Activated CD4-positive, alpha-beta T cell treated with anti-CD3 and anti-CD28 coated beads for 1 hour (primary cell): ENCODE data around the gene GEMIN7.
"Not testable (repeated sequence)": the region's sequence is repeated elsewhere in the genome, so short reads cannot be mapped to it uniquely, and the experiment has no call there.

Source experiments
- DNase-seq: peaks from one replicate; pipeline ENCODE4 v3.0.0-alpha.2; 2020

GEMIN7 gene

DNA sequence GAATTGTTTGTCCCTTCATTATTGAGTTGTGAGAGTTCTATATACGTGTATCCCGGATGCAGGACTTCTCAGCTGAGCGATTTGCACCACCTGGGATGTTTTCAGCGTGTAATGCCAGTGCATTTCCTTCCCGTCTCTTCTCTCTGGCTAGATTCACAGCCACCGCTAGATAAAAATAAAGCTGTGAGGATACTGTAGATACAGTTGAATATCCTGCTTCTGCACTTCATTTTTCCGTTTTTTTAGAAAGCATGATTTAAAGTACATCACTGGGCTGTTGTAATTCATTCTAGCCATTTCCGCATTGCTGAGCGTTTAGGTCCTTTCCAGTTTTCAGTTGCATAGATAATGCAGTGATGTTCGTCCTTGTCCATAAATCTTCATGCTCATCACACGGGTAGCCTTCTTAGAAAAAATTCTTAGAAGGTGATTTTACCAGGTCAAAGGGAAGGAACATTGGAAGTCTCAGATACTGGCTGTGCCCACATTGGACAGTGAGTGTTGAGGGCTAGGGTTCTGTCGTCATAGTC is 28.6 kb downstream of the GEMIN7 start:
- DNase-seq: no peak

- DNase-seq: no peak
Measured at GRCh38 chr19:45110851-45111266, 31.8 kb downstream of the GEMIN7 start.

GRCh38 chr19:45112111-45112827 is 33.2 kb downstream of the GEMIN7 start:
- no peak for DNase-seq

- no peak for DNase-seq
Measured at GRCh38 chr19:45113628-45114027, 34.6 kb downstream of the GEMIN7 start.

DNA sequence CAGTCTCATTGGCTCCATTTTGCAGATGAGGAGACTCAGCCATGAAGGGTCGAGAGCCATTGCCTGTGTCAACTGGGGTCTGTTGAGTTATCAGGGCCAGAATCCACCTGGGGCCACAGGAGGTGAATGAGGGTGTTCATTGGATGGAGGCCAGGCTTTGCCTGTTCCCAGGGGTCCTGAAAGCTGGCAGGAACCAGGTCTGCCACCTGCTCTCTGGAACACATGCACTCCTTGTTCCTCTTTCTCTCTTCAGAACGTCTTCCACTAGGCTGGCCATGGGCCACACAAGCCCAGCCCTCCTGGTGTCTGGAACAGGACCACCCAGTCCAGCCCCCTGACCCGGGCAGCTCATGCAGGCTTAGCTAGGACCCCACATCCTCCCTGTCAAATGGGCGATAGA is 35.1 kb downstream of the GEMIN7 start:
- DNase-seq: no peak

GRCh38 chr19:45115809-45116615 is 37.0 kb downstream of the GEMIN7 start:
- no peak for DNase-seq

- DNase-seq: peak; percentile 13
Measured at GRCh38 chr19:45117167-45117594, 38.1 kb downstream of the GEMIN7 start.

DNA sequence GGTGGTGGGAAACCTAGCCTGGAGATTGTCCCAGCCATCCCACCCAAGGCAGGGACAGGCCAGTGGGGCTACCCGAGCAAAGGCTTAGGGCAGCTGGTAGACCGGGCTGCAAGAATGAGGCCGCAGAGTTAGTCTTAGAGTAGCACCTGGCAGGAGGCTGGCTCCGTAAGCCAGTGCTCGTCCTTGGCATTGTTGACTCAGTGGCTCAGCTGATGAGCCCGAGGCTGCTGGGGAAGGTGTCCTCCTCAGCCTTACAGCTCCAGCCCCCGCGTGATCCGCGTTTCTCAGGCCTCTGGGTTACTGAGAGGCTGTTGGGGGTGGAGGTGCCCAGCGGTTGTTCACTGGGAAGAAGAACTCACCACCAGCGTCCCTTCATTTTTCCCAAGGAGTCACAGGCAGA is 38.6 kb downstream of the GEMIN7 start:
- DNase-seq: no peak

DNA sequence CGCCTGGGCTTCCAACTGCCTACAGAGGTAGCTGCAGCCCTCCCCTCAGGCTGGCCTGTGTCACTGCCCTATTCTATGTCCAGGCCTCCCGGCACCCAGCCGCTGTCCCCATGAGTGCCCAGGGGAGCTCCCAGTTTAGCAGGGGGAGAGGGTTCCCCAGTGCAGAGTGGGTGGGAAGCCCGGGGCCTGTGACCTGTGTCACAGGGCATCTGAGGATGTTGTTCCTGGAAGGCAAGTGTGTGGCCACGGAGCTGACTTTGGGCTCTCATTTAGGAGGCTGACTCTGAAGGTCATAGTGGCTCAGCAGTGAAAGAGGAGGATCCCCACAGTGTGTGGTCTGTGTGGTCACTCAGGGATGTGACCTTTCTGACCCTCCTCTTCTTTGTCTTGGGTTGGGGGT is 39.0 kb downstream of the GEMIN7 start:
- no peak for DNase-seq

DNA sequence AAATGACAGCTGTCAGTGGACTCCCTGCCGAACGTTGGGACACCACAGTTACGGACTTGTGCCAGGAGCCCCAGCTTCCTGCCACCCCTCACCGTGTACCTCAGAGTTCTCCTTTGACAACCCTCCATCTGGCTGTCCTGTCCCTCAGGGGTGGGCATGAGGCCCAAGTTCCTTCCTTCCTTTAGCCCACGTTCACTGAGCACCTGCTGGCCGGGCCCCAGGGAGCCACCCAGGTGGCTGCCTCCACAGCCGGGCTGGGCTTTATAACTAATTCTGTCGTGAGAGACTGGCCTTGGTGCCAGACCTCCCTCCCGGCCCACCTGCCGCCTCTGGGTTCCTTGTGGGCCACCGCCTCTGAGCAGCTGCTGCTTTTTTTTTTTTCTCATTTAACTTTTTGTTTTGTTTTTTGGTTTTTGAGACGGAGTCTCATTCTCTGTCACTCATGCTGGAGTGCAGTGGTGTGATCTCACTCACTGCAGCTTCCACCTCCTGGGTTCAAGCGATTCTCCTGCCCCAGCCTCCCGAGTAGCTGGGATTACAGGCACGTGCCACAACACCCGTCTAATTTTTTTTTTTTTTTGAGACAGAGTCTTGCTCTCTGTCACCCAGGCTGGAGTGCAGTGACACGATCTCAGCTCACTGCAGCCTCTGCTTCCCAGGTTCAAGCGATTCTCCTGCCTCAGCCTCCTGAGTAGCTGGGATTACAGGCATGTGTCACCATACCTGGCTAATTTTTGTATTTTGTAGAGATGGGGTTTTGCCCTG is 39.7 kb downstream of the GEMIN7 start:
- not testable (repeated sequence) for DNase-seq

DNA sequence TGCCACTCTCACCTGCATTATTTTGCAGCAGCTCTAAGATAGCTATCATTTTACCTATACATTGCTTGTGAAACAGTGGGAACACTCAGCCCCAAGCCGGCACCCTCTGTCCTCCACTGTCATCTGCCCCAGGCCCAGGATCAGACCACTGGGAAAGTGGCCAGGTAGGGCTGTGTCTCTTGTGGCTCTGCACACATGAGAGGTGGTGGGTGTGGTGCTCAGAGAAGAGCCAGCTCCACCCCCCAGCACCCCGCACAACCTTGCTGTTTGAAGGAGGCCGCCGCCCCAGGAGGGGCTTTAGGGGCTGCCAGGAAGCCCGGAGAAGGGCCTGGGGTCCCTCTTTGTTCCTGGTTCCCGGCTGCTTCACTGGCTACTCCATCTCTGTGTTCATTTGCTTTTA is 40.5 kb downstream of the GEMIN7 start:
- DNase-seq: no peak

- DNase-seq: no peak
Measured at GRCh38 chr19:45121827-45122345, 42.8 kb downstream of the GEMIN7 start.

DNA sequence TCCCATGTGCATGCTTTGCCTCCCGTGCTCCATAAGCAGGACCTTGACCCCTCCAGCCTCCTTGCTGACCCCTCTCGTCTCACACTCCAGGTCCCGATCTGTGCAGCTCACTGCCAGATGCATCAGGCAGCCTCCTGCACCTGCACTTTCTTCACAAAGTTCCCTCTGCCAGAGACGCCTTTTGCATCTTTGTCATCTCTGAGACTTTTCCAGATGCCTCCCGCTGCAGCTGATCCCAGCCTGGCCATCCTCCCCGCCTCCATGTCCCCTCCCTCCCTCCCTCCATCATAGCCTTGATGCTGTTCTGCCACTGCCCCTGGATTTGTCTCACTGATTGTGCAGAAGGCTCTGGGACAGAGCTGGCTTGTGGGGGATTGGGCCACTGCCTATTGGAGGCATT is 43.8 kb downstream of the GEMIN7 start:
- no peak for DNase-seq

- DNase-seq: no peak
Measured at GRCh38 chr19:45123440-45123850, 44.4 kb downstream of the GEMIN7 start.

DNA sequence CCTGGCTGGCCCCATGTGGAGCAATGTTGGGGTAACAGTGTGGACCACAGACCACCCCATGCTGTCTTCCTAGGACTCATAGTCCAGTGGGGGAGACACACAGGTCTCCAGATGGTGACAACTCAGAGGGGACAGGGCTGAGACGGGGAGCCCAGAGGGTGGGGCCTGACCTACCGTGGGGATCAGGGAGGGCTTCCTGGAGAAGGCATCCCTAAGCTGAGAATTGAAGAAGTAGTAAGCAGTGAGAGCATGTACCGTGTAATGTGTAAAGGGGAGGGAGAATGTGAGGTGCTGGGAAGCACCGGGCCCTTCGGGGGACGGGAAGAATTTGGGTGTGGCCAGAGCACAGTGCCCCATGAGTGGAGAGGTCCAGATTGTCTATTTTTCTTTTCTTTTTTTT is 45.0 kb downstream of the GEMIN7 start:
- DNase-seq: no peak

- DNase-seq: no peak
Measured at GRCh38 chr19:45125360-45125759, 46.3 kb downstream of the GEMIN7 start.

DNA sequence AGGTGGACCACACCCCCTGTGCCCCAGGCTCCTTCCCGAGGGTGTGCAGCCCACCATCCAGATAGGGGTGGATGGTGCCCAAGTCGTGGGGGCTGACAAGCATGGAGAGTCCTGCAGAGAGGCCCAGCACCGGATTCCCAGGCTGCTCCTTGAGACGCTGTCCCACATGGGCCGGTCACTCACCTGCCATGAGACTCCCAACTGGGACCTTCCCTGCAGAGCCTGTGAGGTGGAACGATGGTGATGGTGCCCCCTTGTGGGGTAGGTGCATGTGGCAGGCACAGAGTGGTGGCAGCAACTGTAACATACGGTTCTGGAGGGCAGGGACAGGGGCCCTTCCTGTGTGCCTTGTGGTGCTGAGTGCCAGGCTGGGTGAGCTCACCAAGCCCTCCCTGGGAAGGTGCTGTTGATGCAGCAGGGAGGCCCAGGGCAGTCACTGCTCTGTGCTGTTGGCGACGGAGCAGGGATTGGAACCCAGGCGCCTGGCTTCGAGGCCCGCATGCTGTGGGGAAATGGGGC is 47.0 kb downstream of the GEMIN7 start:
- peak; percentile 40 for DNase-seq

DNA sequence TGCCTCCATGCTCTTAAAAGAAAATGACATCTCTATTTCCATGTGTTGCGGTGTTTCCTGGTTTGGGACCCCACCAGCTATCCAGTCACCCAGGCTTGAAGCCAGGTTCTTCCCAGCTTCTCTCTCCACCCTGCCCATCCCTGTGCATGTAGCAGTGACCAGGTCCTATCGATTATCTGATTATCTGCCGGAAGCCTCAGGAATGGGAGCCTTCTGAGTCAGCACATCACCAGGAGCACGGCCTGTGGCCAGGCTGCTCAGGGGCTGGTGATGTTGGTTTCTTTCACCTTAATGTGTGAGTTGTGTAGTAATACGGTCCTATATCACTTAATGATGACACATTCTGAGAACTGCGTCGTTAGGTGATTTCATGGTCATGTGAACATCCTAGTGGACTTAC is 47.6 kb downstream of the GEMIN7 start:
- DNase-seq: no peak

DNA sequence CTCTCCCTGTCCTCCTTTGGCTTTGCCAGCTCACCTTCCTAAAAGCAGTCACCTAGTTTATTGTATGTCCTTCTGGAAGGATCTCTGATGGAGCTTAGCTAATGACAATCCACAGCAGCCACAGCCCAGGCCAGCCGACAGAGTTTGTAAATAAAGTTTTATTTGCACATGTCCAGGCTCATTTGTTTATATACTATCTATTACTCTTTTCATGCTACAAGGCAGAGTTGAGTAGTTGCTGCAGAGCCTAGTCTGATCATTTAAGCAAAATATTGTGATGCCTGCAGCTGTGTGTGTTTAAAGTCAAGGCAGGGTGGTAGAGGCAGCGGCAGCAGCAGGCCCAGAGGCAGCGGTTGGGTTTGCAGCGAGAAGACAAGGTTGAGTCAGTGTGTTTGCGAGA is 49.1 kb downstream of the GEMIN7 start:
- no peak for DNase-seq

GRCh38 chr19:45128806-45129205 is 49.7 kb downstream of the GEMIN7 start:
- no peak for DNase-seq

- no peak for DNase-seq
Measured at GRCh38 chr19:45130236-45130635, 51.2 kb downstream of the GEMIN7 start.

- DNase-seq: no peak
Measured at GRCh38 chr19:45130888-45131615, 52.0 kb downstream of the GEMIN7 start.
